GM18526 (cell line): Measurements from ENCODE around the gene TOB1.

ENCODE experiments used
- POLR2A ChIP-seq: IDR thresholded peaks from 3 replicates; pipeline ENCODE4 v1.6.1; 2011; ENCODE audit not compliant: insufficient read length; ENCODE audit errors: extremely low read depth

TOB1 gene

DNA sequence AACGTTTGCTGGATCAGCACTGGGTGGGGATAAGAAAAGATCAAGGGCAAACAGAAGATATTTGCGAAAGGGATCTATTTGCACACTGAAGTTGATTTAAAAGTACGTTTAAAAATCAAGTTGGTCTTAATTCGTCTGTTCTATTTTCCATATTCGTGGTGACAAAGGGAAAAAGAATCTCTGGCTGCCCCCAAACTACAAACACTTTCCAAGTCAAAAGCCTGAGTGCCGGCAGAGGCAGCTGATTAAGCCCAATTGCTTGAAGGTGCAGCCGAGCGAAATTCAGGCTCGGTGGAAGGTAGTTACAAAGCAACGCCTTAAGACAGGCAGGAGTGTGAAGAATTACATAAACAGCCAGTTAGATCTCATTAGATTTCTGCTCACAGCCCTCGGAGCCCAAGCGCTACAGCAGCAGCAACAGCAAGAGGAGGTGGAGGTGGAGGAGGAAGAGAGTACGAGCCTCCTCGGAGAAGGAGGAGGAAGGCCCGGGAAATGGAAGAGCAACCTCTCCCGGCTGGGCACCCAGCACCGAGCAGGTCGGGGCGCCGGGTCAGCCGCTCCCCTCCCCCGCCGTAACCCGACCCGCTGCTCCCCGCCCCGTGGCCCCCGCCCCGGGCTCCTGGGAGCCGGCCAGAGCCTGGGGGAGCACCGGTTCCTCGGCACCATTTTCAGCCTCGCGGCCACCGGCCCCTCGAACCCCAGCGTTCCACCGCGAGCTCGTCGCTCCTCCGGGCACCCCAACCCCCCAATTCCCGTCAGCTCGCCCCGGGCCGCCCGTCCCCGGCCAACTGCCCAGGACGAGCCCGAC, 890 bp downstream of the TOB1 start:
- TF ChIP-seq POLR2A, result no peak

DNA sequence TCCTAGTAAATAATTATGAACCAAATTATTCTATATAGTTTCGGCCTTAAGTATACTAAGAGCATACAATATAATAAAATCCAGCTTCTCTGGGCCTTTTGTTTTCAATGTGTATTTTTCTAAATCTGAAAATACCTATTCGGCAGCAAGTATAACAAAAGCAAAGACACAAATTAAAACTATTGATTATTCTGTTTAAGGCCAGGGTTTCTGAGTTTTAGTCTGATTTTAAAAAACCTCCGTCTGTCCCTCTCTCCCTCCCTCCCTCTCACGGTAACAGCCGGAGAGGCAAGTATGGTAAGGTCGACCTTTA, 1.5 kb downstream of the TOB1 start:
- no peak for TF ChIP-seq POLR2A

DNA sequence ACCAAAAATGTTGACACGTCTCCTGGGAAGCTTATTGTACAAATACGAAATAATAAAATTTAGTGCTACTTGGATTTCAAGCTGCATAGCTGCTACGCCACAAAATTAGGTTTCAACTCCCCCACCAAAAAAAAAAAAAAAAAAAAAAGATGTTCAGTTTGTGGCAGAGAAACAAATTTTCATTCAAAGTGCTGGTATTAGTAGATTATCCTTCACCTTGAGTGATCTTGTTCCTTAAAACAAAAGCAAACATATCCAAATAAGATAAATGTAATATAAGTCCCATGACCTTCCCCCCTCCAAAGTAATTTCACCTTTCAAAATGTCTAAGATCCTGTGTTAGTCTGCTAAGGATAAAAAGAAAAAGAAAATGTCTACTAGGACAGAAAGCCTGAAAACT, 2.2 kb downstream of the TOB1 start:
- no peak for TF ChIP-seq POLR2A

DNA sequence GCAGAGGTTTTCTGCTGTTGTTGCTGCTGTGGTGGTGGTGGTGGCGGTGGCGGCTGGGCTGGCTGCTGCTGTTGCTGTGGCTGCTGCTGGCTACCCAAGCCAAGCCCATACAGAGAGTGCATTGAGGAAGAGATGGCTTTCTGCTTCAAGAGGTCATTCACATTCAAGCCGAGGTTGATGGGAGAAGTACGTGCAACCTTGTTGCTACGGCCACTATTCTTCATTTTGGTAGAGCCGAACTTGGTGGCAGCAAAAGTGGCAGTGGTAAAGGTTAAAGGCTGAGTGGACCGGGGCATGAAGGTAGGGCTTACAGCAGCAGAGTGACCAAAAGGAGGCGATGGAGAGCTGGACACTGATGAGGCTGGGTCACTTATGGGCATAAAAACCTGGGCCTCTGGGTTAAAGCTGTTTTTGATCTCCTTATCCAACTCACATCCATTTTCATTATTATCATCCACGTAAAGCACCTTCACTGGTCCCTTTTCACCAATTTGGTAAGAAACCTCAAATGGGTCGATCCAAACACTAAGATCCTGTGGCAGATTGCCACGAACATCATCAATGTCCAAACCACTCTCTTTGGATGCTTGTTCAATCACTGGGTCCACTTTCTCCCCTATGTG, 2.8 kb downstream of the TOB1 start:
- no peak for TF ChIP-seq POLR2A

DNA sequence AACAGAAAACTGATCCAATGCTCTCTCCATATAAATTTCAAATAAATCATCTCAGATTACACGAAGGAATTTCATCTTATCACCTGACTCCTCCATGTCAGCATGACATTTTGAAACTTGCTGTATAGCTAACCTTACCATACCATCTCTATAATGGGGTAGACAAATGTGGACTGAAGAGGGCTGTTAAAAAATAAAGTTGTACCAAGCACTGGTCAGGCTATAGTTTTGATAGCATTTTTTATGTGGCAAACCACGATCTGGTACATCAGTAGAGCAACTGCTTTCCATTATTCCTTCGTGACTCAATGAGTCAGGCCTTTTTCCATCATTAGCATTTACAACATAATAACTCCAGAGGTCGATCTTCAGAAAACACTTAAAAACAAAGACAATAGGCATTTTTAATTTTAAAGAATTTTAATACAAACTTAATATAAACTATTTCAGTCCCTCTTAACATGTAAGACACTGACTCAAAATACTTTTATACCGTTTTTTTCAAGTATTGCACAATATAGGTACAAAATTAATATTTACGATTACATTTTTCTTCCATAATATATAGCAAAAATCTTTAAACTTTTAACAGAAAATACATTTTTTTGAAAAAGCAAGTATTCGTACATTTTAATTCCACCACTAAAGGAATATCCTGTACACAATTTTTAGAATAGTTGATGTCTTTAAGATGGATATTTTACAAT, 4.2 kb downstream of the TOB1 start:
- no peak for TF ChIP-seq POLR2A

DNA sequence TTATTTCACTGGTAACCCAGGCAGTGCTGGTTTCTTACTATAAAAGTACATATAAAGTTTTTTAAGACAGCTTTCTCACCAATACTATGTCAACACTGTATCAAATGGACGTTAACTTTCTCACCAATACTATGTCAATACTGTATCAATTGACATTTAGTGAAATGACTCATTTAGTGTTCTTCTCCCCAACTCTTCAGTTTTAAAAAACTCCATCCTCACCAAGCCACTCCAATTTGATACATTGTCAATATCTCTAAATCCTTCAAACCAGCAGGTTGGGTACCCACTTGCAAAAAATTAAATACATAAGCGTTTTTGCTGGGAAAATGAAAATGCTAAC, 4.8 kb downstream of the TOB1 start:
- TF ChIP-seq POLR2A, result no peak

DNA sequence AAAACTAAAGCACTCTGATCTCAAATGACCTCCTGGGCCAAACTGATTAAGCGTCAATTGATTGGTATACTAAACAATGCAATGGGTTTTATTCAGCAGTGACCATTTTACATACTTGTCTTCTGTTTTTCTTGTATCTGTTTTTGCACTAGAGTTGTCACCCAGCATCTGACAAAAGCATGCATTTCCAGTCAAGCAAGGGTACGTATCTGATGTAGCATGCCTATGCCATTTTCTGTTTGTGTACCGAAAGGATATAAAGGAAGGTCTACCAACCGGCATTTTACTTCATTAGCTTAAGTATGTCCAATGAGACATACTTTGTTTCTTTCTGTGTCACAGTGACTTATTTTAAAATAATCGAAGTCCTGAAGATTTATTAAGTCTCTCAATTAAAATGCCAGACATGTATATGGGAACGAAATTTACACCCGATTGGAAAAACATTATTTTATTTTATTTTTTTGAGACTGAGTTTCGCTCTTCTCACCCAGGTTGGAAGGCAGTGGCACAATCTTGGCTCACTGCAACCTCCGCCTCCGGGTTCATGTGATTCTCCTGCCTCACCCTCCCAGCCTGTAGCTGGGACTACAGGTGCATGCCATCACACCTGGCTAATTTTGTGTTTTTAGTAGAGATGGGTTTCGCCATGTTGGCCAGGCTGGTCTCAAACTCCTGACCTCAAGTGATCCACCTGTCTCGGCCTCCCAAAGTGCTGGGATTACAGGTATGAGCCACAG, 7.5 kb downstream of the TOB1 start:
- no peak for TF ChIP-seq POLR2A

DNA sequence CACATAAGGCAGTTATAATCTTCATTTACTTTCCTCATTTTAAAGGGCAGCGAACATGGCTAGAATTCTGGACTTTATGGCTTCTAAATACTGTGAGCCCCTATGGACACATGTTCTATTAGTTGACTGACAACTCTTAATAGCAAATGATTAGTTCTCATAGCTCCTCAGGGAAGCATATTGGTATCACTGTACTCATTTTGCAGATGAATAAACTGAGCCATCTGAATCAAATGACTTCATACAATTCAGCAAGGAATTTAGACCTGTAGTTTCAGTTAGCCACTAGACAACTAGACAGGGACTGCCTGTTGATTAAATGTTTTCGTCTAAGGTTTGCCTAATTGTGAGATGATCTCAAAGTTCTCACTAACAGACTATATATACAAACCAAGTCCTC, 9.7 kb downstream of the TOB1 start:
- no peak for TF ChIP-seq POLR2A

DNA sequence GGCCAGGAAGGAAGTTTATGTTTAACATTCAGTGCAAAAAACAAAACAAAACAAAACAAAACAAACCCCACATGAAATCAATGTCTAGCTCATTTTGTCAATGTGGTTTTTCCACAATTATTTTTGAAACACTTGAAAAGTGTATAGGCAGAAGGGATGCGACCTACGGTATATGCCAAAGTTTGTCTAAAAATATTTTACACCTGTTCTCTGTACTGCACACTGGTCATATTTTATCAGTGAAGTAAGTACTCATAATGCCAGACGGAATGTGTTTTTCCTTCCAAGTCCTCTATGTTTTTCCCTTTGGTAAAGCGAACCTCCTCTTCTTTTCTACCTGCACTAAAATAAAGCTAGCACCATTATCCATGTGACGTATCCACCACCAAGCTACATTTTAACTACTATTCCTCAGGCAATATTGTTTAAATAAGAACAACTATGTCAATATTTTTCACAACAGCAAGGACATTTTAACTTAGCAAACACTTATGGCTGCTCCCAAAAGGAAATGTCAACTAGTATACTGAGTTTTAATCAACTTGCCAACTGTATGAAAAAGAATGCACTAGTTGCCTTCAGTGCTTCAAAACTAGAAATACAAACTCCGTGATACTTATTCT, 10.3 kb downstream of the TOB1 start:
- TF ChIP-seq POLR2A, result no peak

DNA sequence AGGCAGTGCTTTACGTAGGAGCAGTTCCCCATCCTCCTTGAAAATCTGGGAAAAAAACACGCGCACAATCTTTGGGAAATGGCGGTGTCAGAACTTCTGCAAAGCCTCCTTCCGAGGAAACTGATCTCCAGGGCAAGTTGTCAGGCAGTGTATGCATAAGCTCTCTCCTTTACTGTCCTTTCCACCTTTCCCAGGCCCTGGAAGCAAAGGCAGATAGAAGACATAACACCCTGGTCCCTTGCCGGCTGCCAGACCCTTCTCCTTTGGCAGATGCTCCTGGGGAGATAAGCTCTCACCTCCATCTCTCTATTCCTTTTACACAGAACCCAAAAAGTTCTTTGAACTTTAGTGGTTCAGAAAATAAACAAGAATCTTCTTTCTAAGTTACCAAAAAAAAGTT, 12.4 kb downstream of the TOB1 start:
- no peak for TF ChIP-seq POLR2A

DNA sequence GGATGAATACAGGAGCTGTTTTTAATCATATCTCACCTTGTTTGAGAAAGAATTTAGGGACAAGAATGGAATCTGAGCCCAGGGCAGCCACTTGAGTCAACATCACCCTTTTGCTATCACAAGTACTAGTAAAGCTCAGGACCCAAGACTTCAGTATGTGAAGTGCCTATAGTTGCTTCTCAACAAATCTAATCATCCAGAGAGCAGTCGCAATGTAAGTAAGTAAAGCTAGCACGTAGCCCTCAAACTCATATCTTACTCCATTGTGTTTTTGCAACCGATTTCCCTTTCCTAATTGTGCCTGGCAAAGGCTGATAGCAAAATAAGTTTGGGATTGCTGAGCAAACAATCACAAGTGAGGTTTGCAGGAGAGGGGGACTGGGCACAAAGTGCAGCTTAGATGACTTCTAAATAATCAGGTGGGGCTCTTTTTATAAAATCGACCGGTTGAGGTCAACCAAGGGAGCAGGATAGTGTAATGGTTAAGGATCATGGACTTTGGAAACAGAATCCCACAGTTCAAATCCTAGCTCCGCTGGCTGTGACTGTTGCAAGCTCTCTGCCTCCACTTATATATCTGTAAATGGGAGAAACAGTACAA, 13.0 kb downstream of the TOB1 start:
- no peak for TF ChIP-seq POLR2A

DNA sequence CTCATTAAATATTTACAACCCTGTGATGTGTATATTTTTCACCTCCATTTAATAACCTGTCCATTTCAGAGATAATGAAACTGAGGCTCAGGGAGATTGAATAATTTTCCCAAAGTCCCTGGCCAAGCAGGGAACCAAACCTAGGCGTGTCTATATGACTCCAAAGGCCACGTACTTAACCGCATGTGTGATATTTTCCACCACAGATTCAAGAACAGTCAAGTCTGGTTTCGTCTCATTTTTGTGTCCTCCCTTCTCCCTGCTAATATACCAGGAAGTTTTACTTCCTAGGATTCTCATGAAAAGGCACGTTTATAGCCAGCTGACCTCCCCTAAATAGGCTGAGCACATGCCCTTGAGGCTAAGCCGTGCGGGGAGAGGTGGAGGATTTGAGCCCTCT, 15.5 kb downstream of the TOB1 start:
- TF ChIP-seq POLR2A, result no peak

DNA sequence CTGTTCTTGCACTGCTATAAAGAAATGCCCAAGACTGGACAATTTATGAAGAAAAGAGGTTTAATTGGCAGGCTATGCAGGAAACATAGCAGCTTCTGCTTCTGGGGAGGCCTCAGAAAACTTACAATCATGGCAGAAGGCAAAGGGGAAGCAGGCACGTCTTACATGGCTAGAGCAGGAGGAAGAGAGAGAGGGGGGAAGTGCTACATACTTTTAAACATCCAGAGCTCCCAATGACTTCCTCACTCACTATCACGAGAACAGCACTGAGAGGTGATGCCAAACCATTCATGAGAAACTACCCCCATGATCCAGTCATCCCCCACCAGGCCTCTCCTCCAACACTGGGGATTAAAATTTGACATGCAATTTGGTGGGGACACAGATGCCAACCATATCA, 17.4 kb downstream of the TOB1 start:
- TF ChIP-seq POLR2A, result no peak

DNA sequence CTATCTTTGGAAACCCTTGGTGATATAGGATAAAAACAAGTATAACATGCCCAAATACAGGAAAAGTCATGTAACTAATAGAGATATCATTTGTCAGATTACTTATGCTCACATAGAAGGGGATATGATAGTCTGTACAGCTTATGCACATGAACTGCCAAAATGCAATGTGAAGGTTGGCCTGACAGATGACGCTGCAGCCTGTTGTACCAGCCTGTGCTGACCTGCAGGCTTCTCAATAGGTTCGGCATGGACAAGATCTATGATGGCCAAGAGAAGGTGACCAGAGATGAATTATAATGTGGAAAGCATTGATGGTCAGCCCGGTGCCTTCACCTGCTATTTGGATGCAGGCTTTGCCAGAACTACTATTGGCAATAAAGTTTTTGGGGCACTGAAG, 18.1 kb downstream of the TOB1 start:
- TF ChIP-seq POLR2A, result no peak

DNA sequence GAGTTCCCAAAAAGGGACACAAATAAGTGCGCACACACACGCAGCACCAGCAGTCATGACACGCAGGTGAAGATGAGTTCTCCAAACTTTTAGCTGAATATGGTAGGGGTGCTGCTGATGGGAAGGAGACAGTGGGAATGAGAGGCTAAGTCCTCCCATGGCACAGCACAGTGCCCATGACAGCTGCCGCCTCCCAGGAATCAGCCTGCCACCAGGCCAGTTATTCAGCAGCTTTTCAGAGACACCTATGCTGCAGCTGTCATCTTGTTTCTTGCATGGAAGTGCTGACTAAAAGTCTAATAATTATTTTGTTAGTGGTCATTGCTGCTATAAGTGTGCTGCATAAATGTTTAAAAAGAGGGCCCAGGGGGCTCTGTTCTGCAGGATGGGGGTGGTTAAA, 18.6 kb downstream of the TOB1 start:
- no peak for TF ChIP-seq POLR2A
